GM23338 (cell line): Measurements from ENCODE around the gene ZFYVE28. TPM values are rescaled to one million over a fixed set of nuclear protein-coding genes. Genes with fewer than 3 reads are reported as not detected.

Experiments
- ATAC-seq: fragments of 200-7000 bp; cut with Tn5 transposase; 3 replicates; pipeline ENCODE4 v1.9.1; 2020
- DNase-seq: peaks from one replicate; pipeline ENCODE4 v3.0.0-alpha.2; 2015; ENCODE audit warnings: low spot score
- H2AFZ ChIP-seq: fragments of 200-600 bp; sonication (generic); 2 replicates; pipeline ENCODE4 v1.8.0; 2016; ENCODE audit warnings: antibody characterized with exemption, mild to moderate bottlenecking, moderate library complexity
- H3F3A ChIP-seq: fragments of 200-600 bp; sonication (generic); replicated peaks from 2 replicates; pipeline ENCODE4 v1.8.0; 2017; ENCODE audit warnings: antibody characterized with exemption, mixed run types, low read depth
- H3K27ac ChIP-seq: fragments of 200-600 bp; sonication (generic); 2 replicates; pipeline ENCODE4 v1.6.1; 2016; ENCODE audit warnings: low read depth
- H3K27me3 ChIP-seq: fragments of 200-600 bp; sonication (generic); 2 replicates; pipeline ENCODE4 v1.8.0; 2016; ENCODE audit warnings: mild to moderate bottlenecking, mixed run types, moderate library complexity; ENCODE audit not compliant: insufficient read depth
- H3K36me3 ChIP-seq: fragments of 200-600 bp; sonication (generic); 2 replicates; pipeline ENCODE4 v1.8.0; 2016; ENCODE audit warnings: mild to moderate bottlenecking; ENCODE audit not compliant: insufficient read depth
- H3K4me1 ChIP-seq: fragments of 200-600 bp; sonication (generic); 2 replicates; pipeline ENCODE4 v1.8.0; 2016; ENCODE audit warnings: mild to moderate bottlenecking, moderate library complexity; ENCODE audit not compliant: insufficient read depth
- H3K4me2 ChIP-seq: fragments of 200-600 bp; sonication (generic); 2 replicates; pipeline ENCODE4 v1.7.1; 2017; ENCODE audit warnings: mixed run types
- H3K4me3 ChIP-seq: fragments of 200-600 bp; sonication (generic); 2 replicates; pipeline ENCODE4 v1.6.1; 2016; ENCODE audit warnings: mixed run types
- H3K79me2 ChIP-seq: fragments of 200-600 bp; sonication (generic); replicated peaks from 2 replicates; pipeline ENCODE4 v1.8.0; 2017; ENCODE audit warnings: mild to moderate bottlenecking; ENCODE audit not compliant: insufficient read depth
- H3K9me2 ChIP-seq: fragments of 200-600 bp; sonication (generic); 2 replicates; pipeline ENCODE4 v1.8.0; 2017; ENCODE audit not compliant: insufficient read depth
- H4K20me1 ChIP-seq: fragments of 200-600 bp; sonication (generic); replicated peaks from 2 replicates; pipeline ENCODE4 v1.8.0; 2017; ENCODE audit warnings: mild to moderate bottlenecking; ENCODE audit not compliant: insufficient read depth
- H3K27ac Mint-ChIP-seq: 2 replicates; pipeline ENCODE4 v1.8.0; 2020; ENCODE audit warnings: inconsistent platforms, mild to moderate bottlenecking, moderate library complexity, mixed read lengths
- H3K27me3 Mint-ChIP-seq: 3 replicates; pipeline ENCODE4 v1.8.0; 2022; ENCODE audit warnings: low read depth, mild to moderate bottlenecking, moderate library complexity, mixed read lengths, inconsistent platforms; ENCODE audit not compliant: insufficient read depth, poor library complexity
- H3K36me3 Mint-ChIP-seq: 3 replicates; pipeline ENCODE4 v1.8.0; 2021; ENCODE audit warnings: low read depth, mild to moderate bottlenecking, inconsistent platforms, moderate library complexity, mixed read lengths
- H3K4me1 Mint-ChIP-seq: 3 replicates; pipeline ENCODE4 v1.8.0; 2020; ENCODE audit warnings: mild to moderate bottlenecking, inconsistent platforms, mixed read lengths
- H3K4me3 Mint-ChIP-seq: 3 replicates; pipeline ENCODE4 v1.8.0; 2021; ENCODE audit warnings: moderate library complexity, mild to moderate bottlenecking, inconsistent platforms, mixed read lengths
- H3K9me3 Mint-ChIP-seq: 3 replicates; pipeline ENCODE4 v1.8.0; 2020; ENCODE audit warnings: moderate library complexity, mild to moderate bottlenecking, inconsistent platforms, mixed read lengths
- CREB1 ChIP-seq: fragments of 250-450 bp; sonication (Bioruptor Pico); IDR thresholded peaks from 2 replicates; pipeline ENCODE4 v1.5.0; 2020; ENCODE audit warnings: low read depth, mild to moderate bottlenecking, moderate library complexity
- CTCF ChIP-seq, 2 experiments: fragments of 200-600 bp in 1 of 2; sonication (generic) in 1 of 2; conservative IDR thresholded peaks; 2 replicates each; pipeline versions ENCODE4 v1.5.1 to v1.6.1; 2016 to 2017; ENCODE audit warnings: antibody characterized with exemption in 2 of 2, low read depth in 2 of 2, mild to moderate bottlenecking in 2 of 2, moderate library complexity in 1 of 2
- ETS1 ChIP-seq: IDR thresholded peaks from 2 replicates; pipeline ENCODE4 v1.6.1; 2016; ENCODE audit warnings: antibody characterized with exemption
- EZH2 ChIP-seq: fragments of 200-600 bp; sonication (generic); IDR thresholded peaks from one replicate; pipeline ENCODE4 v1.8.0; 2017; ENCODE audit warnings: antibody characterized with exemption, mild to moderate bottlenecking, low read depth; ENCODE audit not compliant: unreplicated experiment
- EZH2phosphoT487 ChIP-seq: fragments of 200-600 bp; sonication (generic); IDR thresholded peaks from one replicate; pipeline ENCODE4 v1.8.1; 2018; ENCODE audit warnings: antibody characterized with exemption; ENCODE audit not compliant: unreplicated experiment
- JUNB ChIP-seq: IDR thresholded peaks from one replicate; pipeline ENCODE4 v1.6.1; 2016; ENCODE audit warnings: antibody characterized with exemption; ENCODE audit not compliant: unreplicated experiment
- NANOG ChIP-seq: IDR thresholded peaks from 2 replicates; pipeline ENCODE4 v1.6.1; 2016; ENCODE audit warnings: antibody characterized with exemption, borderline replicate concordance
- POLR2AphosphoS5 ChIP-seq: IDR thresholded peaks from 2 replicates; pipeline ENCODE4 v1.6.1; 2016; ENCODE audit warnings: antibody characterized with exemption, low read depth
- REST ChIP-seq: IDR thresholded peaks from one replicate; pipeline ENCODE4 v1.6.1; 2018; ENCODE audit warnings: antibody characterized with exemption; ENCODE audit not compliant: unreplicated experiment
- STAT1 ChIP-seq: IDR thresholded peaks from one replicate; pipeline ENCODE4 v1.6.1; 2016; ENCODE audit warnings: antibody characterized with exemption; ENCODE audit not compliant: unreplicated experiment
- ZNF114 ChIP-seq: fragments of 250-450 bp; sonication (Bioruptor Pico); IDR thresholded peaks from 2 replicates; pipeline ENCODE4 v1.5.0; 2020; ENCODE audit warnings: mild to moderate bottlenecking, moderate library complexity
- ZNF331 ChIP-seq: fragments of 250-450 bp; sonication (Bioruptor Pico); IDR thresholded peaks from 2 replicates; pipeline ENCODE4 v1.5.0; 2020; ENCODE audit warnings: low read depth, mild to moderate bottlenecking, moderate library complexity
- ZNF462 ChIP-seq: fragments of 250-450 bp; sonication (Bioruptor Pico); IDR thresholded peaks from 2 replicates; pipeline ENCODE4 v1.5.0; 2020; ENCODE audit warnings: mild to moderate bottlenecking, moderate library complexity
- polyA plus RNA-seq: library from polyadenylated mRNA; unstranded; fragments of >200 nt; fragmentation: Nextera tagmentation; extraction: Ambion mirVana; gene quantifications from 2 replicates; pipeline ENCODE4 v1.2.1, GENCODE V29; 2016
- total RNA-seq: library from RNA; depleted of rRNA; stranded (reverse); fragments of >200 nt; shearing (Covaris generic); gene quantifications from 2 replicates; pipeline ENCODE4 v1.2.3, GENCODE V29; 2014

ZFYVE28 gene
- total and polyA plus RNA-seq, 2 experiments from 2014 or later = 2.6 to 4.6 TPM

- Histone ChIP-seq H3K36me3 (no peaks in the 10 kb centered on the region), H3K27ac (no peak overlapping the region), H2AFZ (no peak overlapping the region), H3K4me2 (no peak overlapping the region), H3F3A (no peaks in the 10 kb centered on the region), H3K9me2 (no peaks in the 10 kb centered on the region), H3K4me3 (no peak overlapping the region), H3K79me2 (no peaks in the 10 kb centered on the region), H3K27me3 (no peaks in the 10 kb centered on the region), H3K4me1 (peaks cover 34% of the 10 kb centered on the region), H4K20me1 (no peaks in the 10 kb centered on the region)
- Mint-ChIP-seq H3K9me3 (no peaks in the 10 kb centered on the region; the same call in 1 of the 3 replicates), H3K4me1 (peaks cover 59% of the 10 kb centered on the region), H3K36me3 (no peaks in the 10 kb centered on the region), H3K27me3 (peaks cover 18% of the 10 kb centered on the region), H3K4me3 (no peak overlapping the region), H3K27ac (no peak overlapping the region)
- DNase-seq (no peak), ATAC-seq (no peak)
- TF ChIP-seq STAT1 (no peak), CREB1 (CRISPR knock-in tag) (no peak), ZNF114 (CRISPR knock-in tag) (no peak), ZNF331 (no peak), ZNF462 (CRISPR knock-in tag) (no peak), EZH2phosphoT487 (no peak), NANOG (no peak), ETS1 (no peak), CTCF (conservative IDR thresholded peaks at IDR 0.05; ENCODE audit: low read depth in 2 of 2) (no peak), REST (no peak), EZH2 (no peak), JUNB (no peak), POLR2AphosphoS5 (no peak)
Measured at GRCh38 chr4:2389691-2390090, 28.8 kb downstream of the ZFYVE28 start.
